ENCODE results near the gene EMILIN1. TPM values are rescaled to one million over a fixed set of nuclear protein-coding genes. Genes with fewer than 3 reads are reported as not detected.
A peak's percentile ranks its signal among the peaks of the same experiment; 100 is the strongest.

The EMILIN1 gene
- polyA plus RNA-seq, 1 of the 3 experiments (the other 2 are of a cell fraction) = 286 TPM

- TF ChIP-seq EP300 (IDR thresholded peaks at IDR 0.05; ENCODE audit: borderline replicate concordance in 1 of 2, low read depth in 1 of 2, low read length in 1 of 2) (peak; percentile 73 to 79; a peak in 3 of 4 replicates), JUND (IDR thresholded peaks at IDR 0.05) (no peak), MEF2A (IDR thresholded peaks at IDR 0.05; ENCODE audit: borderline replicate concordance, low read depth) (no peak), CHD2 (IDR thresholded peaks at IDR 0.05; ENCODE audit: low read length, partially characterized antibody) (peak; percentile 83), TEAD4 (IDR thresholded peaks at IDR 0.05; ENCODE audit: borderline replicate concordance, insufficient read depth) (no peak), SIN3A (IDR thresholded peaks at IDR 0.05; ENCODE audit: borderline replicate concordance, low read depth, low read length) (no peak), FOSL2 (IDR thresholded peaks at IDR 0.05; ENCODE audit: borderline replicate concordance, low read depth) (no peak), ELF1 (IDR thresholded peaks at IDR 0.05) (no peak), EZH2phosphoT487 (IDR thresholded peaks at IDR 0.05; ENCODE audit: borderline replicate concordance, low read depth) (no peak), RAD21 (IDR thresholded peaks at IDR 0.05; ENCODE audit: low read length) (peak; percentile 23), YY1 (IDR thresholded peaks at IDR 0.05; ENCODE audit: low read depth) (no peak), PBX3 (IDR thresholded peaks at IDR 0.05) (peak; percentile 91), POLR2AphosphoS5 (IDR thresholded peaks at IDR 0.05; ENCODE audit: low read depth, low read length) (no peak; the same call in 1 of the 2 replicates), CTCF (IDR thresholded peaks at IDR 0.05) (no peak), GABPA (IDR thresholded peaks at IDR 0.05; ENCODE audit: low read depth) (no peak; the same call in 1 of the 2 replicates), ZBTB33 (IDR thresholded peaks at IDR 0.05; ENCODE audit: borderline replicate concordance, low read depth) (no peak), TCF12 (IDR thresholded peaks at IDR 0.05) (peak; percentile 98)
These were observed 6.2 kb upstream of the EMILIN1 start (continued) for GRCh38 chr2:27071990-27072830.

Data from SK-N-SH (cell line).